Lung (tissue), 12 donors: ENCODE measurements around the gene CLDN3. TPM values are rescaled to one million over a fixed set of nuclear protein-coding genes. Genes with fewer than 3 reads are reported as not detected.
A peak's percentile ranks its signal among the peaks of the same experiment; 100 is the strongest.

Experiments
- ATAC-seq: fragments of 200-7000 bp; cut with Tn5 transposase; one replicate; pipeline ENCODE4 v1.9.1; 2020; ENCODE audit warnings: moderate number of reproducible peaks; ENCODE audit not compliant: insufficient read depth, low FRiP score
- DNase-seq, 3 donors: peaks; one replicate each; pipeline ENCODE4 v3.0.0-alpha.2; 2013 to 2017
- H3K27ac ChIP-seq, 2 donors: one replicate each; pipeline ENCODE4 v1.5.1; 2013; ENCODE audit warnings: mild to moderate bottlenecking in 2 of 2, moderate library complexity in 2 of 2, control low read depth in 1 of 2, inconsistent platforms in 1 of 2, low read depth in 1 of 2, low read length in 1 of 2
- H3K27me3 ChIP-seq, 3 donors: one replicate each; pipeline ENCODE4 v1.5.1; 2013; ENCODE audit warnings: low read length in 2 of 3; ENCODE audit not compliant: control insufficient read depth in 3 of 3, insufficient read depth in 3 of 3
- H3K36me3 ChIP-seq, 4 donors: one replicate each; pipeline ENCODE4 v1.5.1; 2013; ENCODE audit warnings: low read length in 4 of 4, mild to moderate bottlenecking in 1 of 4, moderate library complexity in 1 of 4; ENCODE audit not compliant: control insufficient read depth in 4 of 4, insufficient read depth in 4 of 4
- H3K4me1 ChIP-seq, 5 donors: one replicate each; pipeline ENCODE4 v1.5.1; 2013; ENCODE audit warnings: low read length in 5 of 5, mild to moderate bottlenecking in 2 of 5, moderate library complexity in 1 of 5; ENCODE audit not compliant: control insufficient read depth in 5 of 5, insufficient read depth in 5 of 5
- H3K4me3 ChIP-seq: one replicate; pipeline ENCODE4 v1.5.1; 2013; ENCODE audit warnings: mild to moderate bottlenecking, control low read depth, moderate library complexity
- H3K9ac ChIP-seq, 2 donors: one replicate each; pipeline ENCODE4 v1.5.1; 2013; ENCODE audit warnings: low read length in 2 of 2, control low read depth in 1 of 2; ENCODE audit not compliant: insufficient read depth in 1 of 2
- H3K9me3 ChIP-seq, 4 donors: one replicate each; pipeline ENCODE4 v1.5.1; 2013; ENCODE audit warnings: low read length in 3 of 4, mild to moderate bottlenecking in 1 of 4, moderate library complexity in 1 of 4; ENCODE audit not compliant: control insufficient read depth in 4 of 4, insufficient read depth in 3 of 4
- CTCF ChIP-seq: IDR thresholded peaks from 2 replicates; pipeline ENCODE4 v1.5.1; 2012; ENCODE audit warnings: mild to moderate bottlenecking; ENCODE audit errors: control extremely low read depth, extremely low read depth
- WGBS, 2 donors: extraction: QIAGEN DNeasy Blood & Tissue Kit; methylation state at CpG; one replicate each; pipeline ENCODE4 v1.1.7; 2013; 5-methylcytosine and 5-hydroxymethylcytosine counted together
- polyA plus RNA-seq, 2 donors: library from polyadenylated mRNA; stranded (reverse); fragments of 200-250 nt; gene quantifications; one replicate each; pipeline ENCODE4 v1.2.1, GENCODE V29; 2013
- total RNA-seq, 2 donors: library from RNA; depleted of rRNA in 1 of 2; stranded (reverse); fragments of >200 nt in 1 of 2; gene quantifications; one replicate each; pipeline ENCODE4 v1.2.1, GENCODE V29; 2014 to 2021
- donor health status: control.
- donor health status: control.
- donor health status: Bipolar disorder and iron deficiency.
- donor health status: healthy.
- donor health status: DM: yes; HTN: yes; CAD: no.

CLDN3 gene
- total and polyA plus RNA-seq, 4 donors = 42.9 to 54.7 (median 43.6) TPM

GRCh38 chr7:73770860-73771670 lies 995 bp upstream of the CLDN3 start:
- H3K36me3 ChIP-seq = no peaks in the 10 kb centered on the region
- H3K4me1 ChIP-seq = peaks cover 0 to 7% (median 0%) of the 10 kb centered on the region in 5 donors
- TF ChIP-seq CTCF = no peak
- H3K27me3 ChIP-seq = peaks cover 10 to 14% (median 14%) of the 10 kb centered on the region in 3 donors
- H3K27ac ChIP-seq = peak overlapping the region in 1 of 2 donors; percentile 32
- no peak overlapping the region for H3K9ac ChIP-seq
- 59 to 61% methylated on average over 17 of the region's 17 CpGs for WGBS, 2 donors
- H3K9me3 ChIP-seq = peaks cover 0 to 4% (median 0%) of the 10 kb centered on the region in 4 donors
- DNase-seq (no peak), ATAC-seq (no peak)
- H3K4me3 ChIP-seq = no peak overlapping the region

- Histone ChIP-seq H3K4me1 (peaks cover 0 to 7% (median 0%) of the 10 kb centered on the region in 5 donors), H3K27me3 (peaks cover 10 to 14% (median 14%) of the 10 kb centered on the region in 3 donors), H3K9me3 (peaks cover 0 to 4% (median 0%) of the 10 kb centered on the region in 4 donors), H3K9ac (no peak overlapping the region), H3K4me3 (peak overlapping the region; percentile 28), H3K27ac (peak overlapping the region in 1 of 2 donors; percentile 79), H3K36me3 (no peaks in the 10 kb centered on the region)
- DNase-seq (peak in 1 of 3 donors; percentile 18), ATAC-seq (no peak)
- TF ChIP-seq CTCF = no peak
- WGBS, 2 donors = 13 to 20% methylated on average over 47 to 49 of the region's 49 CpGs
Observed at GRCh38 chr7:73769481-73770001, 529 bp downstream of the CLDN3 start.

GRCh38 chr7:73768641-73769480 lies 1.2 kb downstream of the CLDN3 start:
- peak overlapping the region in 1 of 2 donors; percentile 46 for H3K9ac ChIP-seq
- peaks cover 0 to 4% (median 0%) of the 10 kb centered on the region in 4 donors for H3K9me3 ChIP-seq
- H3K27me3 ChIP-seq = peaks cover 10 to 14% (median 14%) of the 10 kb centered on the region in 3 donors
- no peak overlapping the region for H3K4me3 ChIP-seq
- DNase-seq (no peak), ATAC-seq (no peak)
- H3K36me3 ChIP-seq = no peaks in the 10 kb centered on the region
- H3K27ac ChIP-seq = peak overlapping the region in 1 of 2 donors; percentile 79
- TF ChIP-seq CTCF = no peak
- H3K4me1 ChIP-seq = peaks cover 0 to 7% (median 0%) of the 10 kb centered on the region in 5 donors
- WGBS, 2 donors = 24 to 40% methylated on average over 51 to 53 of the region's 53 CpGs
